ENCODE results near the gene SPACA5.
A peak's percentile ranks its signal among the peaks of the same experiment; 100 is the strongest.
"Not testable (repeated sequence)": the region's sequence is repeated elsewhere in the genome, so short reads cannot be mapped to it uniquely, and the experiment has no call there.

Gene SPACA5

DNA sequence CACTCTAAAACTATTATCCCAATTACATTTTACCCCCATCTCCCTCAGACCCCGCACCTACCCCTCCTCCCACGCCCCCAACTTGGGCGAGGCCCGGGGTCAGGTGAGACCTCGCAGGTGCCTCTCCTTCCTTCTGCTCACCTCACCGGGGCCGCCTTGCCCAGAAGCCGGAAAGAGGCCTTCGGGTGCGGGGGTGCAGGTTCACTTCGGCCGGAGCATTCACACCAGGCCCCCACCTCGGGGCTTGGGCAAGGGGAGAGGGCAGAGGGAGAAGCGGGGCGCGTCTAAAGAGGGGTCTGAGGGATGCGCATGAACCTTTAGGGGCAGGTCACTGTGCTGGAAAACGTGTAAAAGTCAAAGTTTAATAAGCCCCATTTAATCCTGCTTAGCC lies 3.4 kb upstream of the SPACA5 start:
- no peaks in the 10 kb centered on the region for H3K27me3 ChIP-seq
- H3K9me3 ChIP-seq = no peaks in the 10 kb centered on the region
- no peaks in the 10 kb centered on the region for H3K4me1 ChIP-seq
- TF ChIP-seq, protein P1, sequence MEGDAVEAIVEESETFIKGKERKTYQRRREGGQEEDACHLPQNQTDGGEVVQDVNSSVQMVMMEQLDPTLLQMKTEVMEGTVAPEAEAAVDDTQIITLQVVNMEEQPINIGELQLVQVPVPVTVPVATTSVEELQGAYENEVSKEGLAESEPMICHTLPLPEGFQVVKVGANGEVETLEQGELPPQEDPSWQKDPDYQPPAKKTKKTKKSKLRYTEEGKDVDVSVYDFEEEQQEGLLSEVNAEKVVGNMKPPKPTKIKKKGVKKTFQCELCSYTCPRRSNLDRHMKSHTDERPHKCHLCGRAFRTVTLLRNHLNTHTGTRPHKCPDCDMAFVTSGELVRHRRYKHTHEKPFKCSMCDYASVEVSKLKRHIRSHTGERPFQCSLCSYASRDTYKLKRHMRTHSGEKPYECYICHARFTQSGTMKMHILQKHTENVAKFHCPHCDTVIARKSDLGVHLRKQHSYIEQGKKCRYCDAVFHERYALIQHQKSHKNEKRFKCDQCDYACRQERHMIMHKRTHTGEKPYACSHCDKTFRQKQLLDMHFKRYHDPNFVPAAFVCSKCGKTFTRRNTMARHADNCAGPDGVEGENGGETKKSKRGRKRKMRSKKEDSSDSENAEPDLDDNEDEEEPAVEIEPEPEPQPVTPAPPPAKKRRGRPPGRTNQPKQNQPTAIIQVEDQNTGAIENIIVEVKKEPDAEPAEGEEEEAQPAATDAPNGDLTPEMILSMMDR (IDR thresholded peaks at IDR 0.05; ENCODE audit: low read depth, low read length) = no peak
- peak overlapping the region; percentile 83 for H3K4me3 ChIP-seq (ENCODE audit: low read depth, low read length)
- H3K36me3 ChIP-seq = no peaks in the 10 kb centered on the region
- no peak for DNase-seq

DNA sequence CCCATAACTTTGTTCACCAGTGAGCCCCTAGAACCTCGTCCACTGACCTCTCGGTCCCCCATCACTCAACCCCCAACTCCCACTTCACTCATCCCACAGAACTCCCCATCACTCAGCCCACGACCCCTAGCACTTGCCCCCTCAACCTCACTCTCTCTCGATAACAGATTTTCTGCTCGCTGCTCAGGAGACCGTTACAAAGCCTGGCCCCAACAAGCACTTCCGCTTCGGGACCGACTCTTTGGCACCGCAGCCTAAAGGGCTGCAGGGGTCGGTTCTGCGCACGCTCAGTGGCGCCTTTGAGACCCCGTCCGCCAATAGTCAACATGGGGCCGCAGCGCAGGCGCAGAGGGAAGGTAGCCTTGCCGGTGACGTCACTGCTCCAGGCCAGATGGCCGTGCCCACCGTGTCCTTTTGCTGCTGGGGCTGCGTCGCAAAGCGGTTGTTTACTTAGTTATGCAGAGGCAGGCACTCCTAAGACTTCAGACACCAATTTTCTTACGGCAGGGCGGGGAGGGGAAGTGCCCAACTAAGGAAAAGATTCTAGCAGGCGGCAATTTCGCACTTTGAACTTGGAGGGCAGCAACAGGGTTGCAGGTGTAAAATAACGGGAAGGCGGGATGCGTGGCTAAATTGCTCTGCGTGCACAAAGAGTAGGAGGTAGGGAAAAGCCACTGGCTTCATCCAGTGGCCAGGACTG lies 2.9 kb upstream of the SPACA5 start, which contains the start of gene ZNF182:
Gene ZNF182 (minus strand): TSS at position 232 of the 700 bp plus-strand sequence. CDS start 1,380 bp downstream, outside the sequence.
- Histone ChIP-seq H3K36me3 (no peaks in the 10 kb centered on the region), H3K4me3 (ENCODE audit: low read depth, low read length) (peak within 1 kb of the TSS; percentile 83), H3K4me1 (no peaks in the 10 kb centered on the region), H3K9me3 (no peaks in the 10 kb centered on the region), H3K27me3 (no peaks in the 10 kb centered on the region)
- peak; percentile 93 for DNase-seq
- TF ChIP-seq, protein P1 (IDR thresholded peaks at IDR 0.05; ENCODE audit: low read depth, low read length) = no peak

DNA sequence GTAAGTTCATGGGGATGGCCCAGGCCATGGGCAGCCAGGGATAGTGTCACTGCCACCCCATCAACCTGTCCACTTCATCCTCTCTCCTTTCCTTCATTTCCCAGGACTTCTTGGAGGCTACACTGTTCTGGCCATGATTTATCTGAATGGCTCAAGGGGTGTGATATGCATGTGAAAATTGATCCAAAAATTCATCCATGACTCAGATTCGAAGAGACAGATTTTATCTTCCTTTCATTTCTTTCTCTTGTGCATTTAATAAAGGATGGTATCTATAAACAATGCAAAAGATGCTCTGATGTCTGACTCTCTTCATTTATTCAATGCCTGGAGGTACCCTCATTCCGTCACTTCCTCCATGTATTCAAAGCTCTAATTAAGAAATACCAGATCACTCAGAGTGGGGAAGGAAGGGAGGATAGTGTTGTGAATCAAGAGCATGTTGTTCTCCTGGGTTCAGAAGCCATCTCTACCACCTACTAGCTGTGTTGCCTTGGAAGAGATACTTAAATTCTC lies 2.7 kb downstream of the SPACA5 start:
- not testable (repeated sequence) for H3K4me1 ChIP-seq; H3K9me3 ChIP-seq; H3K4me3 ChIP-seq (ENCODE audit: low read depth, low read length); DNase-seq; H3K27me3 ChIP-seq; H3K36me3 ChIP-seq

DNA sequence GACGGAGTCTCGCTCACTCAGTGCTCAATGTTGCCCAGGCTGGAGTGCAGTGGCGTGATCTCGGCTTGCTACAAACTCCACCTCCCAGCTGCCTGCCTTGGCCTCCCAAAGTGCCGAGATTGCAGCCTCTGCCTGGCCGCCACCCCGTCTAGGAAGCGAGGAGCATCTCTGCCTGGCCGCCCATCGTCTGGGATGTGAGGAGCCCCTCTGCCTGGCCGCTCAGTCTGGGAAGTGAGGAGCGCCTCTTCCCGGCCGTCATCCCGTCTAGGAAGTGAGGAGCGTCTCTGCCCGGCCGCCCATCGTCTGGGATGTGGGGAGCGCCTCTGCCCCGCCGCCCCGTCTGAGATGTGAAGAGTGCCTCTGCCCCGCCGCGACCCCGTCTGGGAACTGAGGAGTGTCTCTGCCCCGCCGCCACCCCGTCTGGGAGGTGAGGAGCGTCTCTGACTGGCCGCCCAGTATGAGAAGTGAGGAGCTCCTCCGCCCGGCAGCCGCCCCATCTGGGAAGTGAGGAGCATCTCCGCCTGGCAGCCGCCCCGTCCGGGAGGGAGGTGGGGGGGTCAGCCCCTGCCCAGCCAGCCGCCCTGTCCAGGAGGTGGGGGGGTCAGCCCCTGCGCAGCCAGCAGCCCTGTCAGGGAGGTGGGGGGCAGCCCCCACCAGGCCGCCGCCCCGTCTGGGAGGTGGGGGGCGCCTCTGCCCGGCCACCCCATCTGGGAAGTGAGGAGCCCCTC lies 10.0 kb downstream of the SPACA5 start:
- H3K36me3 ChIP-seq; H3K4me3 ChIP-seq (ENCODE audit: low read depth, low read length); H3K4me1 ChIP-seq; DNase-seq; H3K9me3 ChIP-seq; H3K27me3 ChIP-seq: not testable (repeated sequence)

DNA sequence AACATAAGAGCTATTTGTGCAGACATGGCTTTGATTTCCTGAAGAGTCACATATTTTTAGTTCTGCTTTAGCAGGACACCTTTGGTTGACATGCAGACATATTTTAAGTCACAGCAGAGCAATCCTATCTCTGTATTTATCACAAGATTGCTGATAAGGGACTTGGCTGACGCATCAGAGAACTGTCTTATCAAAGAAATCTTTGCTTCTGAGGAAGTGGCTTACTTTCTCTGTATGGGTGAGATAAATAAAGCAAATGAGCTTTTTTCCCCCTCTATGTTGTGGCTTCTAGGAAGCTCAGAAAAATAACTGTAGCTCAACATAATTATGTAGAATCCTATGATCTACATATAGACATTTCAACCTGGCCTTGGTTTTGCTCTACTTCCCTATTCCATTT lies 13.1 kb downstream of the SPACA5 start:
- DNase-seq; H3K27me3 ChIP-seq; H3K4me3 ChIP-seq (ENCODE audit: low read depth, low read length); H3K9me3 ChIP-seq; H3K36me3 ChIP-seq; H3K4me1 ChIP-seq: not testable (repeated sequence)

DNA sequence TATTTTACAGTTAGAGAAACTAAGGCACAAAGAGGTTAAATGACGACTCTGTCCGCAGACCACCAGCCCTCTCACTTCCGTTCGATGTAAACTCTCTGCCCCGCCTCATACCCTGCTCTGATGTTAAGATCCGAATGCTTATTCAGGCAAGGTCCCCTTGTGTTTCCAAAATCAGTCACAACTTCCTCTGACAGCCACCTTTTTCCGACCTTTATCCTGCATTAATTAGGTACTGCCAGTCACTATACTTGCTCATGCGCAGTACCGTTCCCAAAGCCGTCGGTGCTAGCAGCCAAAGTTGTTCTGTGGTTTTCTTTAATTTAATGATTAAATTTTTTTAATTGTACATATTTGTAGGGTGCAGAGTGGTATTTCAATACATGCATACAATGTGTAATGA lies 13.7 kb downstream of the SPACA5 start:
- DNase-seq, H3K4me1 ChIP-seq, H3K27me3 ChIP-seq, H3K9me3 ChIP-seq, H3K36me3 ChIP-seq: not testable (repeated sequence)
- H3K4me3 ChIP-seq (ENCODE audit: low read depth, low read length) = peak overlapping the region; percentile 81; the same call in 1 of the 2 replicates

DNA sequence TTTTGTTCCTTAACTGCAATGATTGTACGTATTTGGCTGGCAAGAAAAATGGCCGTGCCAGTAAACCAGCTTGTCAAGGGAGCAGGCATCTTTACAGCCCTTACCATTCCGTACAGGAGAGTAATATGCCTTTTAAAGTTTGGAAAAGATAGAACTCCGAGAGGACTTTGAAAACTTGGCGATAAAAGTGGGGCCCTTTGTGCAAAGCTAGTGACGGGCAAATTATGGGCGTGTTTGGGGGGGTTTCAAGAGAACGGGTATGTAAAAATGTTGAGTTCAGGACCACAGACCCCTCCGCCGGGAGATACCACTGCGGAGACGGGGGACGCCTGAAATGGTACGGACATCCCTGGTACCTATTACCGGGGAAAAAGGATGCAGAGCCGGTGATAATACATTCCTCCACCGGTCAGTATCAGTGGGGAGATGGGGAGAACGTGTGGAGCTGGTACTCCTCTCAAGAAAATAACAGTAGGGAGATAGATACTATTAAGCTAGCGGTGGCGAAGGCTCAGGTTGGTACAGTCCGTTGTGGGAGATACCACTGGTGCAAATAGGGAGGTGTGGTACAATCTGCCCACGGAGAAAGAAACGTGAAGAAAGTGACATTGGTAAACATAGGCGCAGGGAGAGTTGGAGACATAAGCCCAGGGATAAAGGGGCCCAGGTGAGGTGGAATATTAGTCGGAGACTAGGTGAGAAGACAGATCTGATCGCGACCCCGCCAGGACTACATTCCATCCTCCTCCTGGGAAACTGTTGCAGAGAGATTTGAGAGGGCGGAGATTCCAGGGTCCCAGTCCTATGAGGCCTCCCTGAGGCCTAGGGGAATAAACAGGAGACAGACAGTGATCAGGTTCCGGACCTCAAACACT lies 14.5 kb downstream of the SPACA5 start:
- Histone ChIP-seq H3K27me3 (no peaks in the 10 kb centered on the region), H3K4me1 (no peaks in the 10 kb centered on the region), H3K36me3 (no peaks in the 10 kb centered on the region), H3K4me3 (ENCODE audit: low read depth, low read length) (peak overlapping the region; percentile 81), H3K9me3 (no peaks in the 10 kb centered on the region)
- peak; percentile 79 for DNase-seq
- TF ChIP-seq, protein P1 (IDR thresholded peaks at IDR 0.05; ENCODE audit: low read depth, low read length) = no peak
